Neural cell (in vitro differentiated cells): ENCODE measurements around the gene CEP295NL. TPM values are rescaled to one million over a fixed set of nuclear protein-coding genes. Genes with fewer than 3 reads are reported as not detected.

Experiments used
- H2AFZ ChIP-seq: fragments of 200-600, 300-800 bp; sonication (generic), shearing (Covaris generic); 2 replicates; pipeline ENCODE4 v1.6.0; 2014; ENCODE audit warnings: low read depth, mild to moderate bottlenecking, antibody characterized with exemption, low read length, moderate library complexity
- H3F3A ChIP-seq: fragments of 200-600 bp; shearing (Covaris generic); 2 replicates; pipeline ENCODE4 v1.6.1; 2016; ENCODE audit warnings: mild to moderate bottlenecking, moderate library complexity, mixed read lengths, antibody characterized with exemption, low read length; ENCODE audit not compliant: insufficient read depth, poor library complexity, severe bottlenecking
- H3K27ac ChIP-seq: fragments of 200-600, 300-800 bp; sonication (generic), shearing (Covaris generic); 2 replicates; pipeline ENCODE4 v1.5.1; 2014; ENCODE audit warnings: mild to moderate bottlenecking, low read length, moderate library complexity
- H3K27me3 ChIP-seq: fragments of 300-800, 200-600 bp; sonication (generic), shearing (Covaris generic); 2 replicates; pipeline ENCODE4 v1.6.0; 2014; ENCODE audit warnings: mild to moderate bottlenecking, low read depth, low read length, moderate library complexity; ENCODE audit not compliant: insufficient read depth
- H3K36me3 ChIP-seq: fragments of 300-800, 200-600 bp; sonication (generic), shearing (Covaris generic); 2 replicates; pipeline ENCODE4 v1.5.1; 2014; ENCODE audit warnings: mild to moderate bottlenecking, antibody characterized with exemption, low read length, moderate library complexity; ENCODE audit not compliant: insufficient read depth
- H3K4me2 ChIP-seq: fragments of 300-800, 200-600 bp; sonication (generic), shearing (Covaris generic); 2 replicates; pipeline ENCODE4 v1.6.0; 2014; ENCODE audit warnings: mild to moderate bottlenecking, low read length
- H3K4me3 ChIP-seq: fragments of 300-800, 200-600 bp; sonication (generic), shearing (Covaris generic); 2 replicates; pipeline ENCODE4 v1.5.1; 2014; ENCODE audit warnings: mild to moderate bottlenecking, low read length, moderate library complexity
- H3K79me2 ChIP-seq: fragments of 200-600 bp; shearing (Covaris generic); replicated peaks from 2 replicates; pipeline ENCODE4 v1.6.0; 2014; ENCODE audit warnings: mild to moderate bottlenecking, low read length, moderate library complexity; ENCODE audit not compliant: insufficient read depth
- H3K9ac ChIP-seq: fragments of 300-800, 200-600 bp; sonication (generic), shearing (Covaris generic); 2 replicates; pipeline ENCODE4 v1.6.1; 2016; ENCODE audit warnings: mild to moderate bottlenecking, low read length, mixed read lengths
- H3K9me2 ChIP-seq: fragments of 200-600 bp; shearing (Covaris generic); 2 replicates; pipeline ENCODE4 v1.6.1; 2016; ENCODE audit warnings: mild to moderate bottlenecking, low read length, mixed read lengths; ENCODE audit not compliant: insufficient read depth
- H3K9me3 ChIP-seq: fragments of 200-600, 300-800 bp; sonication (generic), shearing (Covaris generic); 2 replicates; pipeline ENCODE4 v1.6.1; 2016; ENCODE audit warnings: mild to moderate bottlenecking, mixed run types, low read length, moderate library complexity, mixed read lengths
- H4K20me1 ChIP-seq: fragments of 200-600 bp; shearing (Covaris generic); 2 replicates; pipeline ENCODE4 v1.6.1; 2016; ENCODE audit warnings: mild to moderate bottlenecking, mixed run types; ENCODE audit not compliant: insufficient read depth
- EP300 ChIP-seq: fragments of 450-650 bp; conservative IDR thresholded peaks from 2 replicates; pipeline ENCODE4 v1.6.1; 2014; ENCODE audit warnings: antibody characterized with exemption, mild to moderate bottlenecking, moderate library complexity; ENCODE audit not compliant: poor library complexity, severe bottlenecking
- EZH2 ChIP-seq: fragments of 200-600, 300-800 bp; shearing (Covaris generic), sonication (generic); IDR thresholded peaks from 2 replicates; pipeline ENCODE4 v1.6.1; 2014; ENCODE audit warnings: antibody characterized with exemption, low read length, borderline replicate concordance, mild to moderate bottlenecking; ENCODE audit not compliant: insufficient read depth, poor library complexity, severe bottlenecking
- MXI1 ChIP-seq: fragments of 450-650 bp; conservative IDR thresholded peaks from 2 replicates; pipeline ENCODE4 v1.6.1; 2014; ENCODE audit warnings: antibody characterized with exemption, mild to moderate bottlenecking; ENCODE audit not compliant: poor library complexity, severe bottlenecking
- POLR2AphosphoS5 ChIP-seq: IDR thresholded peaks from 2 replicates; pipeline ENCODE4 v1.6.1; 2012
- RAD21 ChIP-seq: fragments of 450-650 bp; conservative IDR thresholded peaks from 2 replicates; pipeline ENCODE4 v1.6.1; 2014; ENCODE audit warnings: antibody characterized with exemption, mild to moderate bottlenecking, moderate library complexity
- SMC3 ChIP-seq: fragments of 450-650 bp; conservative IDR thresholded peaks from 2 replicates; pipeline ENCODE4 v1.6.1; 2014; ENCODE audit warnings: antibody characterized with exemption, mild to moderate bottlenecking, moderate library complexity; ENCODE audit not compliant: poor library complexity
- TAF1 ChIP-seq: IDR thresholded peaks from 2 replicates; pipeline ENCODE4 v1.6.1; 2012; ENCODE audit warnings: low read depth
- polyA plus RNA-seq: library from polyadenylated mRNA; depleted of rRNA; stranded (reverse); fragments of >200 nt; gene quantifications from 2 replicates; pipeline ENCODE4 v1.2.3, GENCODE V29; 2014
- TF ChIP-seq, protein P1 (sequence below): IDR thresholded peaks from 2 replicates; pipeline ENCODE4 v1.6.1; 2012; ENCODE audit warnings: borderline replicate concordance
- TF ChIP-seq, protein P2 (sequence below): fragments of 450-650 bp; IDR thresholded peaks from 2 replicates; pipeline ENCODE4 v1.5.1; 2014; ENCODE audit warnings: antibody characterized with exemption, mild to moderate bottlenecking, moderate library complexity; ENCODE audit not compliant: poor library complexity, severe bottlenecking

The CEP295NL gene
- polyA plus RNA-seq, 1 donor from 2014 or later, result not detected

DNA sequence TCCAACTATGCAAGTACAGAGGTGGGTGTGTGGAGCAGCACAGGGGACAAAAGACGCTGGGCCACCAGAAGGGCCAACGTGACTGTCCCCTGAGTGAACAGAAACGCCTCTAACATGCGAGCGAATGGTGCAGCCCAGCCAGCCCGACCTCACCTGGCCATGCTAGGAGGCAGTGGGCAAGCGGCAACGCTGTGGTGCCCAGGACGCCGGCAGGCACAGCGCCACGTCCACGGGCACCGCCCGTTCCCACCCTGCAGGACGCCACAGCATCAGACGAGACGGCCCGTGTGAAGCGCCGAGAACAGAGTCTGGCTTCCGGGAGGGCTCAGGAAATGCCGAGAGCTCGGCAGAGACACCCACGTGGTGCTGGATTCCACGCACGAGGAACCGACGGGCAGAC lies 2.2 kb downstream of the CEP295NL start:
- no peaks in the 10 kb centered on the region for H3K9me3 ChIP-seq
- no peak overlapping the region for H2AFZ ChIP-seq
- no peak overlapping the region for H3K4me3 ChIP-seq
- no peaks in the 10 kb centered on the region for H3K27me3 ChIP-seq
- no peaks in the 10 kb centered on the region for H3K9me2 ChIP-seq
- TF ChIP-seq, protein P1, sequence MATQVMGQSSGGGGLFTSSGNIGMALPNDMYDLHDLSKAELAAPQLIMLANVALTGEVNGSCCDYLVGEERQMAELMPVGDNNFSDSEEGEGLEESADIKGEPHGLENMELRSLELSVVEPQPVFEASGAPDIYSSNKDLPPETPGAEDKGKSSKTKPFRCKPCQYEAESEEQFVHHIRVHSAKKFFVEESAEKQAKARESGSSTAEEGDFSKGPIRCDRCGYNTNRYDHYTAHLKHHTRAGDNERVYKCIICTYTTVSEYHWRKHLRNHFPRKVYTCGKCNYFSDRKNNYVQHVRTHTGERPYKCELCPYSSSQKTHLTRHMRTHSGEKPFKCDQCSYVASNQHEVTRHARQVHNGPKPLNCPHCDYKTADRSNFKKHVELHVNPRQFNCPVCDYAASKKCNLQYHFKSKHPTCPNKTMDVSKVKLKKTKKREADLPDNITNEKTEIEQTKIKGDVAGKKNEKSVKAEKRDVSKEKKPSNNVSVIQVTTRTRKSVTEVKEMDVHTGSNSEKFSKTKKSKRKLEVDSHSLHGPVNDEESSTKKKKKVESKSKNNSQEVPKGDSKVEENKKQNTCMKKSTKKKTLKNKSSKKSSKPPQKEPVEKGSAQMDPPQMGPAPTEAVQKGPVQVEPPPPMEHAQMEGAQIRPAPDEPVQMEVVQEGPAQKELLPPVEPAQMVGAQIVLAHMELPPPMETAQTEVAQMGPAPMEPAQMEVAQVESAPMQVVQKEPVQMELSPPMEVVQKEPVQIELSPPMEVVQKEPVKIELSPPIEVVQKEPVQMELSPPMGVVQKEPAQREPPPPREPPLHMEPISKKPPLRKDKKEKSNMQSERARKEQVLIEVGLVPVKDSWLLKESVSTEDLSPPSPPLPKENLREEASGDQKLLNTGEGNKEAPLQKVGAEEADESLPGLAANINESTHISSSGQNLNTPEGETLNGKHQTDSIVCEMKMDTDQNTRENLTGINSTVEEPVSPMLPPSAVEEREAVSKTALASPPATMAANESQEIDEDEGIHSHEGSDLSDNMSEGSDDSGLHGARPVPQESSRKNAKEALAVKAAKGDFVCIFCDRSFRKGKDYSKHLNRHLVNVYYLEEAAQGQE, result no peak
- no peak for TF ChIP-seq EP300
- no peak for TF ChIP-seq POLR2AphosphoS5
- no peak for TF ChIP-seq MXI1
- TF ChIP-seq TAF1, result no peak
- no peak for TF ChIP-seq RAD21
- no peak for TF ChIP-seq SMC3
- TF ChIP-seq, protein P2, sequence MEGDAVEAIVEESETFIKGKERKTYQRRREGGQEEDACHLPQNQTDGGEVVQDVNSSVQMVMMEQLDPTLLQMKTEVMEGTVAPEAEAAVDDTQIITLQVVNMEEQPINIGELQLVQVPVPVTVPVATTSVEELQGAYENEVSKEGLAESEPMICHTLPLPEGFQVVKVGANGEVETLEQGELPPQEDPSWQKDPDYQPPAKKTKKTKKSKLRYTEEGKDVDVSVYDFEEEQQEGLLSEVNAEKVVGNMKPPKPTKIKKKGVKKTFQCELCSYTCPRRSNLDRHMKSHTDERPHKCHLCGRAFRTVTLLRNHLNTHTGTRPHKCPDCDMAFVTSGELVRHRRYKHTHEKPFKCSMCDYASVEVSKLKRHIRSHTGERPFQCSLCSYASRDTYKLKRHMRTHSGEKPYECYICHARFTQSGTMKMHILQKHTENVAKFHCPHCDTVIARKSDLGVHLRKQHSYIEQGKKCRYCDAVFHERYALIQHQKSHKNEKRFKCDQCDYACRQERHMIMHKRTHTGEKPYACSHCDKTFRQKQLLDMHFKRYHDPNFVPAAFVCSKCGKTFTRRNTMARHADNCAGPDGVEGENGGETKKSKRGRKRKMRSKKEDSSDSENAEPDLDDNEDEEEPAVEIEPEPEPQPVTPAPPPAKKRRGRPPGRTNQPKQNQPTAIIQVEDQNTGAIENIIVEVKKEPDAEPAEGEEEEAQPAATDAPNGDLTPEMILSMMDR, result no peak
- TF ChIP-seq EZH2, result no peak
- no peak overlapping the region for H3K27ac ChIP-seq
- no peak overlapping the region for H3K9ac ChIP-seq
- no peaks in the 10 kb centered on the region for H3K36me3 ChIP-seq
- no peaks in the 10 kb centered on the region for H4K20me1 ChIP-seq
- no peaks in the 10 kb centered on the region for H3F3A ChIP-seq
- peaks cover 29% of the 10 kb centered on the region for H3K79me2 ChIP-seq
- no peak overlapping the region for H3K4me2 ChIP-seq

DNA sequence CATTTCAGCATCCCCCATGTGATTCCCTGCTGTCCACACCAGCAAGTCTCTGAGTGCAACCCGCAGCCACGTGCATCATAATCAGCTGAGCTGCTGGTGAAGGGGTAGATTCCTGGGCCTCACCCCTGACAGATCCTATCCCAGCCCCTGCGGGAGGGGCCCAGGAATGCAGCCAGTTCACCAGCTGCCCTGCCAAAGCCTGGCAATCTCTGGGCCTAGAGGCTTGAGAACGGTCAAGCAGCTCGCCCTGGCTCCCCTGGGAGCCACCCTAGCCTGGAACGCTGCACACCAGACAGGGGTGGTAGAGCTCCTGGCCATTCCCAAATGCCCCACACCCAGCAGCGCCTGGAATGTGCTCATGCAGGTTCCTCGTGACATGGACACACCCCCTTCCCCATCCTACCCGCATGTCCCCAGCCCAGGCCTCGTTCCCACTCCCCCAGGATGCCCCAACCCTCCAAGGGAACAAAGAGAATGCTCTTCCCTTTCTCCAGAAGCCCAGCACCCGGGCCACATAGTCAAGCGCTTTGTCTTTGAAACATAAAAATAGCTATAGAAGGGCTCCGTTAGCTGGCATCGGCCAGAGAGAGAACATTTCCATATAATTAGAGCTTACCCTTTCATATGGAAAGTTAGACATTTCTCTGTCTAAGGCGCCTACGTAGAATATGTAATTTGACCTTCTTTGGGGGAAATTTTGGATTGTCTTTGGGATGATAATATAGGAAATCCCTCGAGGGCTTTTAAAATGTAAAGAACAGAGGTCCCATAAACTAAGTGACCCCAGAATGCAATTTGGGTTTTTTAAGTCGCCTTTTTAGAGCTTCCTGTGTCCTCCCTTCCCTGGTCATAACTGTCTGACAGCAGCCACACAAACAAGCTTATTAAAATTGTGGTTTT lies 3.4 kb downstream of the CEP295NL start:
- Histone ChIP-seq H3K27ac (peak overlapping the region; percentile 36), H3K4me2 (no peak overlapping the region), H3F3A (no peaks in the 10 kb centered on the region), H3K9ac (peak overlapping the region; percentile 39), H2AFZ (no peak overlapping the region), H3K27me3 (no peaks in the 10 kb centered on the region), H3K36me3 (no peaks in the 10 kb centered on the region), H3K4me3 (no peak overlapping the region), H3K79me2 (peaks cover 29% of the 10 kb centered on the region), H3K9me2 (no peaks in the 10 kb centered on the region), H3K9me3 (no peaks in the 10 kb centered on the region), H4K20me1 (no peaks in the 10 kb centered on the region)
- TF ChIP-seq MXI1 (no peak), POLR2AphosphoS5 (no peak), EZH2 (no peak), TAF1 (no peak), RAD21 (no peak), SMC3 (no peak), EP300 (no peak)
- TF ChIP-seq, protein P2, result no peak
- TF ChIP-seq, protein P1, result no peak
